22Rv1 (cell line): ENCODE measurements around the gene C6orf132.

Source experiments
- ZFX ChIP-seq: fragments of 450-650 bp; IDR thresholded peaks from 2 replicates; pipeline ENCODE4 v1.6.1; 2017; ENCODE audit warnings: antibody characterized with exemption, borderline replicate concordance
- TF ChIP-seq, protein P1 (sequence below): fragments of 450-650 bp; IDR thresholded peaks from 2 replicates; pipeline ENCODE4 v1.5.1; 2017; ENCODE audit warnings: mild to moderate bottlenecking

DNA sequence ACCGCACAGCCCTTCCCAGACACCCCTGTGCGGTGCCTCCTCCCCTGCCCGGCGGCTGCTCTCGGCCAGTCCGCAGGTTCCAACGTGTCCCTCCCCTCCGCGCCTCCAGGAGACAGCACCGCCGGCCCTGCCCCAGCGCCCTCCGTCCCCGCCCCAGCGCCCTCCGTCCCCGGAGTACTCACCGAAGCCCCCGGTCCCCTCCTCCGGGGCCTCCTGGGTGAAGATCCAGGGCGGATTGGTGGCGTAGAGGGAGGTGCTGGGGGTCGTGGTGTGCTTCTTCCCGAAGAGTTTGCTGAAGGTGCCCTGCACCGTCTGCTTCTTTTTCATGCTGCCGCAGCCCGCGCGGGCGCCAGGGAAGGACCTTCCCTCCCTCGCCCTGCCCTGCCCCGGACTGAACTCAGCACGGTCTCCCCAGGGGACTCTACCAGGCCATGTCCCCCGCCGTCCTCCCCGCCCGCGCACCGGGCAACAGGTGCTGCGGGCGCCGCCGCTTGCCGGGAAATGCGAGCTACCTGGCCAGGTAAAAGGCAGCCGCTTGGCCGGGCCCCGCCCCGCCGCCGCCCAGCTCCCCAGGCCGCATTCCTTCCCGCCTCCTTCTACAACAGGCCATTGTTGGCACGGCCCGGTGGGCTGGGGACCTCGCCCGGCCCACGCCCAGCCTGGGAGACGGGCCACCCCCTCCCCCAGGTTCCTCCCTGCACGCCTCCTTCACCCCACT is at the start of gene C6orf132:
- TF ChIP-seq, protein P1, sequence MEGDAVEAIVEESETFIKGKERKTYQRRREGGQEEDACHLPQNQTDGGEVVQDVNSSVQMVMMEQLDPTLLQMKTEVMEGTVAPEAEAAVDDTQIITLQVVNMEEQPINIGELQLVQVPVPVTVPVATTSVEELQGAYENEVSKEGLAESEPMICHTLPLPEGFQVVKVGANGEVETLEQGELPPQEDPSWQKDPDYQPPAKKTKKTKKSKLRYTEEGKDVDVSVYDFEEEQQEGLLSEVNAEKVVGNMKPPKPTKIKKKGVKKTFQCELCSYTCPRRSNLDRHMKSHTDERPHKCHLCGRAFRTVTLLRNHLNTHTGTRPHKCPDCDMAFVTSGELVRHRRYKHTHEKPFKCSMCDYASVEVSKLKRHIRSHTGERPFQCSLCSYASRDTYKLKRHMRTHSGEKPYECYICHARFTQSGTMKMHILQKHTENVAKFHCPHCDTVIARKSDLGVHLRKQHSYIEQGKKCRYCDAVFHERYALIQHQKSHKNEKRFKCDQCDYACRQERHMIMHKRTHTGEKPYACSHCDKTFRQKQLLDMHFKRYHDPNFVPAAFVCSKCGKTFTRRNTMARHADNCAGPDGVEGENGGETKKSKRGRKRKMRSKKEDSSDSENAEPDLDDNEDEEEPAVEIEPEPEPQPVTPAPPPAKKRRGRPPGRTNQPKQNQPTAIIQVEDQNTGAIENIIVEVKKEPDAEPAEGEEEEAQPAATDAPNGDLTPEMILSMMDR: no peak; the same call in none of the 2 replicates
- no peak for TF ChIP-seq ZFX
